HepG2 (cell line): ENCODE results near the gene EEFSEC. TPM values are rescaled to one million over a fixed set of nuclear protein-coding genes. Genes with fewer than 3 reads are reported as not detected.
A peak's percentile ranks its signal among the peaks of the same experiment; 100 is the strongest.

Experiments used
- FOXO1 ChIP-seq: sonication (generic); formaldehyde crosslinking; IDR thresholded peaks from 2 replicates; pipeline ENCODE4 v1.4.0; 2020; ENCODE audit warnings: missing genetic modification reagents
- HOXA3 ChIP-seq: sonication (generic); formaldehyde crosslinking; IDR thresholded peaks from 2 replicates; pipeline ENCODE4 v1.5.0; 2020; ENCODE audit warnings: missing genetic modification reagents
- MAZ ChIP-seq, 2 experiments: sonication (generic) in 1 of 2; formaldehyde crosslinking in 1 of 2; IDR thresholded peaks; 2 replicates each; pipeline versions ENCODE4 v1.5.0 to v1.6.1; 2012 to 2020; ENCODE audit warnings: low read depth in 2 of 2, mild to moderate bottlenecking in 2 of 2, borderline replicate concordance in 1 of 2, improper control_type of control experiment in 1 of 2, low read length in 1 of 2, missing genetic modification reagents in 1 of 2, moderate library complexity in 1 of 2
- TMF1 ChIP-seq: sonication (generic); formaldehyde crosslinking; IDR thresholded peaks from 2 replicates; pipeline ENCODE4 v1.8.1; 2022; ENCODE audit warnings: low read depth, missing genetic modification reagents
- ZBTB38 ChIP-seq: sonication (generic); formaldehyde crosslinking; IDR thresholded peaks from 2 replicates; pipeline ENCODE4 v1.5.1; 2020; ENCODE audit warnings: mild to moderate bottlenecking, missing genetic modification reagents
- ZNF121 ChIP-seq: sonication (generic); formaldehyde crosslinking; IDR thresholded peaks from 2 replicates; pipeline ENCODE4 v1.5.0; 2020; ENCODE audit warnings: mild to moderate bottlenecking, missing genetic modification reagents
- ZNF138 ChIP-seq: sonication (generic); formaldehyde crosslinking; IDR thresholded peaks from 2 replicates; pipeline ENCODE4 v1.5.0; 2020; ENCODE audit warnings: mild to moderate bottlenecking, low read depth, missing genetic modification reagents
- ZNF354B ChIP-seq: sonication (generic); formaldehyde crosslinking; IDR thresholded peaks from 2 replicates; pipeline ENCODE4 v1.8.0; 2022; ENCODE audit warnings: mild to moderate bottlenecking, missing genetic modification reagents
- ZNF451 ChIP-seq: sonication (generic); formaldehyde crosslinking; IDR thresholded peaks from 2 replicates; pipeline ENCODE4 v1.5.0; 2020; ENCODE audit warnings: mild to moderate bottlenecking, missing genetic modification reagents
- polyA plus RNA-seq, 8 experiments: library from polyadenylated mRNA; depleted of rRNA in 3 of 8; stranded (reverse) in 7 of 8; unstranded in 1 of 8; fragments of >200 nt; fragmentation: Illumina TruSeq in 4 of 8; extraction: Trizol in 4 of 8; gene quantifications; 2 replicates each; pipeline versions ENCODE4 v1.2.1 to v1.2.3, GENCODE V29; 2011 to 2016; ENCODE audit warnings: low read depth in 4 of 8, missing spikeins in 1 of 8, mixed read lengths in 1 of 8; ENCODE audit not compliant: insufficient read depth in 1 of 8
- total RNA-seq, 5 experiments: library from RNA; depleted of rRNA; stranded (reverse); fragments of >200 nt; fragmentation: Illumina TruSeq; extraction: Trizol; gene quantifications; 2 replicates each; pipeline ENCODE4 v1.2.3, GENCODE V29; 2016; ENCODE audit warnings: low read depth in 1 of 5
- TF ChIP-seq, protein P1 (sequence below): sonication (generic); formaldehyde crosslinking; IDR thresholded peaks from 2 replicates; pipeline ENCODE4 v1.5.0; 2020; ENCODE audit warnings: mild to moderate bottlenecking, missing genetic modification reagents, borderline replicate concordance
- TF ChIP-seq, protein P2 (sequence below): sonication (generic); formaldehyde crosslinking; IDR thresholded peaks from 2 replicates; pipeline ENCODE4 v1.4.0; 2020; ENCODE audit warnings: missing genetic modification reagents
- TF ChIP-seq, protein P3 (sequence below): sonication (generic); formaldehyde crosslinking; IDR thresholded peaks from 2 replicates; pipeline ENCODE4 v1.5.1; 2020; ENCODE audit warnings: missing genetic modification reagents, mild to moderate bottlenecking, borderline replicate concordance

The EEFSEC gene
- total and polyA plus RNA-seq, 2 of the 13 experiments (the other 11 are each of a cell fraction or from before 2014, with no cell fraction given) = 6.4 to 24.2 TPM

DNA sequence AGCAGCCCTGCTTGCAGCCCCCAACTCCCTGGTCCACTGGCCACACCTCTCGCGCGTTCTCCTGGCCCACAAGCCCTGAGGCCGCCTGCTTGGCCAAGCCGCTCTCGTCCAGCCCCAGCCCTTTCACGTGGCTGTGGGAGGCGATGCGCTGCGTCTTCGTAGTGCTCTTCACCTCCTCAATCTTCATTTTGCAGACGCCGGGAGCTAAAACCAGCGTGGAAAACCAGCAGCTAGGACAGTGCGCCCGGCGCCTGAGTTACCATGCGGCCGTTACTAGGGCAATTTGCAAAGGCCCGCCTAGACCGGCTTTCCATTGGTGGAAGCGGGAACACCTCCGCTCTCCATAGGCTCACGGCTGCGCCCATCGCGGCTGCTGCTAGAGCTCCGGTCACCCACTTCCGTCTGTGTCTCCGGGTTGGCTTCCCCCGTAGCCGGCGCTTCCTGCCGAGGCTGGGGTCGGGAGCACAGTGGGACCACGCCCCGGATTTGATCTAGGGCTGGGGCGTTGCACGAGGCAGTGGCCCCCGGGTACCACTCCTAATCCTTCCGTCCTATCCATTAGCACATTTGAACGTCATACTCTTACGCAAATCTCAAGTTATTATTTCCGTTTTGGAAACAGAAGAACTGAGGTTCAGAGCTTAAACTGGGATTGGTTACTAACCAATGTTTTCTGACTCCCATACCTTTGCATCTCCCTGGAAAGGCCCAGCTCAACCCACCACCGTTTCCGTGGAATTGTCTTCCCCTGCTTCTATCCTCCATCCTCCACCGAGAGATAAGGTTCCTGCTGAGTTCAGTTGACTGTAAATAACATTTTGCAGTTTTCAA, 29.5 kb upstream of the EEFSEC start, which contains the start of gene RUVBL1 (continued):
- TF ChIP-seq, protein P1, sequence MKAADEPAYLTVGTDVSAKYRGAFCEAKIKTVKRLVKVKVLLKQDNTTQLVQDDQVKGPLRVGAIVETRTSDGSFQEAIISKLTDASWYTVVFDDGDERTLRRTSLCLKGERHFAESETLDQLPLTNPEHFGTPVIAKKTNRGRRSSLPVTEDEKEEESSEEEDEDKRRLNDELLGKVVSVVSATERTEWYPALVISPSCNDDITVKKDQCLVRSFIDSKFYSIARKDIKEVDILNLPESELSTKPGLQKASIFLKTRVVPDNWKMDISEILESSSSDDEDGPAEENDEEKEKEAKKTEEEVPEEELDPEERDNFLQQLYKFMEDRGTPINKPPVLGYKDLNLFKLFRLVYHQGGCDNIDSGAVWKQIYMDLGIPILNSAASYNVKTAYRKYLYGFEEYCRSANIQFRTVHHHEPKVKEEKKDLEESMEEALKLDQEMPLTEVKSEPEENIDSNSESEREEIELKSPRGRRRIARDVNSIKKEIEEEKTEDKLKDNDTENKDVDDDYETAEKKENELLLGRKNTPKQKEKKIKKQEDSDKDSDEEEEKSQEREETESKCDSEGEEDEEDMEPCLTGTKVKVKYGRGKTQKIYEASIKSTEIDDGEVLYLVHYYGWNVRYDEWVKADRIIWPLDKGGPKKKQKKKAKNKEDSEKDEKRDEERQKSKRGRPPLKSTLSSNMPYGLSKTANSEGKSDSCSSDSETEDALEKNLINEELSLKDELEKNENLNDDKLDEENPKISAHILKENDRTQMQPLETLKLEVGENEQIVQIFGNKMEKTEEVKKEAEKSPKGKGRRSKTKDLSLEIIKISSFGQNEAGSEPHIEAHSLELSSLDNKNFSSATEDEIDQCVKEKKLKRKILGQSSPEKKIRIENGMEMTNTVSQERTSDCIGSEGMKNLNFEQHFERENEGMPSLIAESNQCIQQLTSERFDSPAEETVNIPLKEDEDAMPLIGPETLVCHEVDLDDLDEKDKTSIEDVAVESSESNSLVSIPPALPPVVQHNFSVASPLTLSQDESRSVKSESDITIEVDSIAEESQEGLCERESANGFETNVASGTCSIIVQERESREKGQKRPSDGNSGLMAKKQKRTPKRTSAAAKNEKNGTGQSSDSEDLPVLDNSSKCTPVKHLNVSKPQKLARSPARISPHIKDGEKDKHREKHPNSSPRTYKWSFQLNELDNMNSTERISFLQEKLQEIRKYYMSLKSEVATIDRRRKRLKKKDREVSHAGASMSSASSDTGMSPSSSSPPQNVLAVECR (CRISPR knock-in tag) = peak; percentile 97
- peak; percentile 92 for TF ChIP-seq ZBTB38 (CRISPR knock-in tag)
- peak; percentile 48; the same call in 1 of the 2 replicates for TF ChIP-seq ZNF451 (CRISPR knock-in tag)
- TF ChIP-seq ZNF354B (CRISPR knock-in tag) = 0 out of 2 replicates have a peak, but pooled peaks have one; percentile 31
- TF ChIP-seq MAZ (IDR thresholded peaks at IDR 0.05; ENCODE audit: borderline replicate concordance, low read depth, low read length) = peak; percentile 72
- peak; percentile 60; the same call in 1 of the 2 replicates for TF ChIP-seq MAZ (CRISPR knock-in tag; IDR thresholded peaks at IDR 0.05; ENCODE audit: low read depth)
- TF ChIP-seq TMF1 (CRISPR knock-in tag) = no peak
- peak; percentile 22; the same call in 1 of the 2 replicates for TF ChIP-seq FOXO1 (CRISPR knock-in tag)
- TF ChIP-seq ZNF138 = no peak
- TF ChIP-seq, protein P2, sequence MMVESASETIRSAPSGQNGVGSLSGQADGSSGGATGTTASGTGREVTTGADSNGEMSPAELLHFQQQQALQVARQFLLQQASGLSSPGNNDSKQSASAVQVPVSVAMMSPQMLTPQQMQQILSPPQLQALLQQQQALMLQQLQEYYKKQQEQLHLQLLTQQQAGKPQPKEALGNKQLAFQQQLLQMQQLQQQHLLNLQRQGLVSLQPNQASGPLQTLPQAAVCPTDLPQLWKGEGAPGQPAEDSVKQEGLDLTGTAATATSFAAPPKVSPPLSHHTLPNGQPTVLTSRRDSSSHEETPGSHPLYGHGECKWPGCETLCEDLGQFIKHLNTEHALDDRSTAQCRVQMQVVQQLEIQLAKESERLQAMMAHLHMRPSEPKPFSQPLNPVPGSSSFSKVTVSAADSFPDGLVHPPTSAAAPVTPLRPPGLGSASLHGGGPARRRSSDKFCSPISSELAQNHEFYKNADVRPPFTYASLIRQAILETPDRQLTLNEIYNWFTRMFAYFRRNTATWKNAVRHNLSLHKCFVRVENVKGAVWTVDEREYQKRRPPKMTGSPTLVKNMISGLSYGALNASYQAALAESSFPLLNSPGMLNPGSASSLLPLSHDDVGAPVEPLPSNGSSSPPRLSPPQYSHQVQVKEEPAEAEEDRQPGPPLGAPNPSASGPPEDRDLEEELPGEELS (CRISPR knock-in tag) = no peak
- TF ChIP-seq, protein P3, sequence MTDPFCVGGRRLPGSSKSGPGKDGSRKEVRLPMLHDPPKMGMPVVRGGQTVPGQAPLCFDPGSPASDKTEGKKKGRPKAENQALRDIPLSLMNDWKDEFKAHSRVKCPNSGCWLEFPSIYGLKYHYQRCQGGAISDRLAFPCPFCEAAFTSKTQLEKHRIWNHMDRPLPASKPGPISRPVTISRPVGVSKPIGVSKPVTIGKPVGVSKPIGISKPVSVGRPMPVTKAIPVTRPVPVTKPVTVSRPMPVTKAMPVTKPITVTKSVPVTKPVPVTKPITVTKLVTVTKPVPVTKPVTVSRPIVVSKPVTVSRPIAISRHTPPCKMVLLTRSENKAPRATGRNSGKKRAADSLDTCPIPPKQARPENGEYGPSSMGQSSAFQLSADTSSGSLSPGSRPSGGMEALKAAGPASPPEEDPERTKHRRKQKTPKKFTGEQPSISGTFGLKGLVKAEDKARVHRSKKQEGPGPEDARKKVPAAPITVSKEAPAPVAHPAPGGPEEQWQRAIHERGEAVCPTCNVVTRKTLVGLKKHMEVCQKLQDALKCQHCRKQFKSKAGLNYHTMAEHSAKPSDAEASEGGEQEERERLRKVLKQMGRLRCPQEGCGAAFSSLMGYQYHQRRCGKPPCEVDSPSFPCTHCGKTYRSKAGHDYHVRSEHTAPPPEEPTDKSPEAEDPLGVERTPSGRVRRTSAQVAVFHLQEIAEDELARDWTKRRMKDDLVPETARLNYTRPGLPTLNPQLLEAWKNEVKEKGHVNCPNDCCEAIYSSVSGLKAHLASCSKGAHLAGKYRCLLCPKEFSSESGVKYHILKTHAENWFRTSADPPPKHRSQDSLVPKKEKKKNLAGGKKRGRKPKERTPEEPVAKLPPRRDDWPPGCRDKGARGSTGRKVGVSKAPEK (CRISPR knock-in tag) = peak; percentile 67; the same call in 1 of the 2 replicates
- TF ChIP-seq HOXA3 (CRISPR knock-in tag) = peak; percentile 92
- TF ChIP-seq ZNF121 (CRISPR knock-in tag) = no peak
